NCI-H1417 (cell line): ENCODE data around the gene ERBB3.

ENCODE experiments used
- DNase-seq, 3 experiments: peaks; one replicate each; lab custom pipeline; 2025; lab: John Stamatoyannopoulos, UW

The ERBB3 gene

DNA sequence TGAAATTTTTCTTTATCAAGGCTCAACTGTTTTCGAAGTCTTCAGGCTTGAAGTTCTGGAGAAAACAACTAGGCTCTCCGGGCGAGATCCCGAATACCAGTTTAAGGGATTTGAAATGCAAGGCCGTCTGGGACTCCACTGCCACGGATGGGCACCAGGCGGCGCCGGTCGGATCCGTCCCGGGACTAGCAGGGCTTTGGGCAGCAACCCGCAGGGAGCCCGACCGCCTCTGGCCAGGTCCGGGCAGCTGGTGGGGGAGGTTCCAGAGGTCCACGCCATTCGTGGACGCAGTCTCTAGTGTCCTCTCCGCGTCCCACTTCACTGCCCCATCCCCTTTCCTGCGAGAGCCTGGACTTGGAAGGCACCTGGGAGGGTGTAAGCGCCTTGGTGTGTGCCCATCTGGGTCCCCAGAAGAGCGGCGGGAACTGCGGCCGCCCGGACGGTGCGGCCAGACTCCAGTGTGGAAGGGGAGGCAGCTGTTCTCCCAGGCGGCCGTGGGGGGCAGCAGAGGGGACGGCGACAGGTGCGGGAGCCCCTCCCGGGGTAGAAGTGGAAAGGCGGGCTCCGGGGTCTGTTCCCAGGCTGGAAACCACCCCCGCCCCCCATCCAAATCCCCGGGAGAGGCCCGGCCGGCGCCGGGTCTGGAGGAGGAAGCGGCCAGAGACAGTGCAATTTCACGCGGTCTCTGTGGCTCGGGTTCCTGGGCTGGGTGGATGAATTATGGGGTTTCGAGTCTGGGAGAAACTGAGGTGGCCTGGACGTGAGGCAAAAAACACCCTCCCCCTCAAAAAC is 838 bp upstream of the ERBB3 start:
- peak; percentile 32 to 72 (median 70) for DNase-seq

GRCh38 chr12:56080556-56081138 is 682 bp downstream of the ERBB3 start:
- DNase-seq = no peak

- DNase-seq = no peak
Measured at GRCh38 chr12:56081393-56082347, 1.7 kb downstream of the ERBB3 start.

DNA sequence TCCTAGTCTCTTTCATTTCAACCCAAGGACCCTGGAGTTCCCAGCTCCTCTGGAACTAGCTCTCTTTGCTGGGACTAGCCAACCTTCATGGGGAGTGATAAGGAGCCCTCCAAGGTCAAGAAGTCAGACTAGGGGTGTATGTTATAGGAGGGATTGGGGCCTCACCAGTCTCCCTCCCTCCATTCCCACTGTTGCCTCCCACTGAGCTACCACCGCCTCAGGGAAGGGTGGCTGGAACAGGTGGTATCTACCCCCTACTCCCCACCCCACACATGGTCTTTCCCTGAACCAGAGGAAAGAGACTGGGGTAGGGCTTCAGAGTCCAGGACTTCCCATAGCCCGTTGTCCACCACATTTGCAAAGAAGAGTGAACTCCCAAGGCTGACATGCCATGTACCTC is 2.4 kb downstream of the ERBB3 start:
- no peak for DNase-seq

DNA sequence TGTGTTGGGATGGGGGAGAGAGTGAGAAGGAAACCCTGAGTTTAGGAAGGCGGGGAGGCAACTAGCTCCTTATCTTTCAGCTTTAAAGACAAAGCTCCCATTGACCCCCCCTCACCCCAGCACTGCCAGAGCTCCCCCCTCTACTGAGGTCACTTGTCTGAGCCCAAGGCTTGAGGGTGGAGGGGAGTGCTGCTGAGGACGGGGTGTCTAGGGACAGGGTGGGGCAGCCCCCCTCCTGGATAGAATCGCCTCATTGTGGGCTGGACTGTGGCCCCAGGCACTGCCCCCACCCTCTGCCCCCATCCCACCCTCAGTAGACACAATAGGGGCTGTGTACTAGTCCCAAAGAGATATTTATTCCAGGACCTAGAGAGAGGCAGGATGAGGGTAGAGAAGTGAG is 3.0 kb downstream of the ERBB3 start:
- DNase-seq = no peak

- DNase-seq = peak in 1 of 3 experiments; percentile 6
Measured at GRCh38 chr12:56084958-56085543, 5.1 kb downstream of the ERBB3 start.

DNA sequence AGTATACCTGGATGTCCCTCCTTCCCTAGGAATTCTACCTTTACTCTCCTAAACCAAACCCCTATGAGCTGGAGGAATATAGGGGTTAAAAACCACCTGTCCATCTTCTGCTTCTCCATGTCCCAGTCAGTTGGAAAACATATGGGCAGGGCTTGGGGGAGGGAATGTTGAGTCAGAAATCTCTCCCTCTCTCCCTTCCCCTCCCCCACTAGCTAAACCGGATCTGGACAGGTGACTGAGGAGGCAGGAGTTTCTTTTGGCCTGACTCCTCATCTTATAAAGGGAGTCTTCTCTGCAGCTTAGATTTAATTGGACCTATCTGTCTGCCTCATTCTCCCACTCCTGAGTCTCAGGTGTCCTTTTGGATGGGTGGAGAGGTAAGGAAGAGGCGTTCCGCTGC is 6.1 kb downstream of the ERBB3 start:
- DNase-seq = no peak

DNA sequence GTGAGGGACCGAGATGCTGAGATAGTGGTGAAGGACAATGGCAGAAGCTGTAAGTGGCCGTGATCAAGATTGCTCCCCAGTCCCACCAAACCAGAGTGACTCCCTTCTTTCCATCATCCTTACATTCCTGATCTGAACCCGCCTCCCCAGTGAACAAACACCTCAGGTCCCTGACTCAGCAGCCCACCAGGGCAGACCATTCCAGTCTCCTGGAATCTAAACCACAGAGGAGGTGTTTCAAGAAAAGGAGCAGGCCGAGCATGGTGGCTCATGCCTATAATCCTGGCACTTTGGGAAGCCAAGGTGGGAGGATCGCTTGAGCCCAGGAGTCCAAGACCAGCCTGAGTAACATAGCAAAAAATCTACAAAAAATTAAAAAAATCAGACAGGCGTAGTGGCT is 6.6 kb downstream of the ERBB3 start:
- DNase-seq = no peak

- peak; percentile 14 to 59 (median 18) for DNase-seq
Measured at GRCh38 chr12:56087220-56087619, 7.3 kb downstream of the ERBB3 start.

DNA sequence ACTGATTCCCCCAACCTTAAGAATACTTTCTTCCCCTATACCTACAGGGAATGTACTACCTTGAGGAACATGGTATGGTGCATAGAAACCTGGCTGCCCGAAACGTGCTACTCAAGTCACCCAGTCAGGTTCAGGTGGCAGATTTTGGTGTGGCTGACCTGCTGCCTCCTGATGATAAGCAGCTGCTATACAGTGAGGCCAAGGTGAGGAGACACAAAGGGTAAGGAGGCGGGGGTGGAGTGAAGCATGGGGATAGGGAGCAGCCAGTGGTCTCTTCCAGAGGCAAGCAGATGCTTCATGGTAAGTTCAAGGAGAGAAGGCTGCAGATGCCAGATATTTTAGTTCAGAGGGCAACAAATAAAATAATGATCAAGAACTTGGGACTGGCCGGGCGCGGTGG is 17.8 kb downstream of the ERBB3 start:
- no peak for DNase-seq

DNA sequence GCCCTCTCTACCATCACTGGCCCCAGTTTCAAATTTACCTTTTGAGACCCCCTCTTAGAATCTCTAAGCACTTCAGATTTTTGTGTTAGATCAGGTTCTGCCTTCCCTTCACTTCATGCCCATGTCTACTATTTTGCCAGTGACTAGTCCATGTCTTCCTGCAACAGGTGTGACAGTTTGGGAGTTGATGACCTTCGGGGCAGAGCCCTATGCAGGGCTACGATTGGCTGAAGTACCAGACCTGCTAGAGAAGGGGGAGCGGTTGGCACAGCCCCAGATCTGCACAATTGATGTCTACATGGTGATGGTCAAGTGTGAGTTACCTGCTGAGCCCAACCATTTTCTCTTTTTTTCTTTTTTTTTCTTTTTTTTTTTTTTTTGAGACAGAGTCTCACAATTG is 18.6 kb downstream of the ERBB3 start:
- peak in 1 of 3 experiments; percentile 20 for DNase-seq

DNA sequence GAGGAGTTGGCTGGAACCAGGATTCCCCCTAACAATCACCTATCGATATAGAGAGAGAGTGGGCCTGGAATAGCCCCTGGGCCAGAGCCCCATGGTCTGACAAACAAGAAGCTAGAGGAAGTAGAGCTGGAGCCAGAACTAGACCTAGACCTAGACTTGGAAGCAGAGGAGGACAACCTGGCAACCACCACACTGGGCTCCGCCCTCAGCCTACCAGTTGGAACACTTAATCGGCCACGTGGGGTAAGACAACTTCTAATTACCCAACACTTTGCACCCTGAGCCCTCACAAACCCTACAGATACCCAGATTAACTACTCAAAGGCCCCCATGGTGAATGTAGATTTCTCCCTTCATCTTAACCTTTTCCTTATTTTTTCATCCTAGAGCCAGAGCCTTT is 19.8 kb downstream of the ERBB3 start:
- DNase-seq = no peak

GRCh38 chr12:56101045-56101444 is 21.1 kb downstream of the ERBB3 start:
- no peak for DNase-seq

DNA sequence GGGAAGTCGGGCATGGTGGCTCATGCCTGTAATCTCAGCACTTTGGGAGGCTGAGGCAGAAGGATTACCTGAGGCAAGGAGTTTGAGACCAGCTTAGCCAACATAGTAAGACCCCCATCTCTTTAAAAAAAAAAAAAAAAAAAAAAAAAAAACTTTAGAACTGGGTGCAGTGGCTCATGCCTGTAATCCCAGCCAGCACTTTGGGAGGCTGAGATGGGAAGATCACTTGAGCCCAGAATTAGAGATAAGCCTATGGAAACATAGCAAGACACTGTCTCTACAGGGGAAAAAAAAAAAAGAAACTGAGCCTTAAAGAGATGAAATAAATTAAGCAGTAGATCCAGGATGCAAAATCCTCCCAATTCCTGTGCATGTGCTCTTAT is 22.7 kb downstream of the ERBB3 start:
- DNase-seq = no peak

GRCh38 chr12:56103066-56103711 is 23.2 kb downstream of the ERBB3 start:
- DNase-seq = no peak

DNA sequence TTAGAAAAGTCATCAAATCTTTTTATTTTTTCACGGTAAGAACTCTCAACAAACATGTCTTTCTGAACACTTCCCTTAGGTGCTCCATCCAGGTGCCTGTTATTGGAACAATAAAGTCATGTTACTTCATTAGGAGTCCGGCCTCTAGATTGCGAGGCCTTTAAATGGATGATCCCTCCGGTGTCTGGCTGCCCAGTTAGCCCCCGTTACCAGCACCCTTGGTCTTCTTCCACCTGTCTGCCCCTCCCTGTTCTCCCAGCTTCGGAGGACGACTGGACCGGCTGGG is 23.8 kb downstream of the ERBB3 start:
- DNase-seq = peak in 1 of 3 experiments; percentile 60

DNA sequence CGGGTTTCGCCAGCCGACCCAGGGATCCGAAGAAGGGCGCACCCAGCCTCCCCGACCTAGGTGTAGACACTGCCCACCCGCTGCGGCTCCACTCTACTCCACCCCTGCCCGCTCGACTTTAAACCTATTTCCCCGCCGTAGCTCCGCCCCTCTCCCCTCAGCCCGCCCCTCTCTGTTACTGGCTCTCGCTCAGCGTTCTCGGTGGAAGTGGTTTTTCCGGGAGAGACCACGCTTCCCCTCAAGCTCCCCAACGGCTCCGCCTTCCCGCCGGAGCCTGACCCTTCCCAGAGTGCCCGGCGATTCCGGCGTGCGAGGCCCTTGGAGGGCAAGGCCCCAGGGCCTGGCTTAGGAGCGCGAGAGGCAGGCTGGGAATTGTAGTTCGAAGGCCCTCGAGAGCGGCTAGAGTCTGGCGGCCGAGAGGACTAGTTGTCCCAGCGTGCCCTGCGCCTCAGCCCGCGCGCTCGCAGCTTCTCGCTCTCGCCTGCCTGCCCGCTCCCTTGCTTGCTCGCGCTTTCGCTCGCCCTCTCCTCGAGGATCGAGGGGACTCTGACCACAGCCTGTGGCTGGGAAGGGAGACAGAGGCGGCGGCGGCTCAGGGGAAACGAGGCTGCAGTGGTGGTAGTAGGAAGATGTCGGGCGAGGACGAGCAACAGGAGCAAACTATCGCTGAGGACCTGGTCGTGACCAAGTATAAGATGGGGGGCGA is 24.3 kb downstream of the ERBB3 start, which contains the start of gene PA2G4:
Gene PA2G4, plus strand, starts transcription at position 451 of the 706 bp plus-strand sequence. Its CDS starts 179 bp downstream, at position 630.
- peak; percentile 99 to 100 (median 100) for DNase-seq

- DNase-seq = no peak
Measured at GRCh38 chr12:56104815-56105608, 25.0 kb downstream of the ERBB3 start.

DNA sequence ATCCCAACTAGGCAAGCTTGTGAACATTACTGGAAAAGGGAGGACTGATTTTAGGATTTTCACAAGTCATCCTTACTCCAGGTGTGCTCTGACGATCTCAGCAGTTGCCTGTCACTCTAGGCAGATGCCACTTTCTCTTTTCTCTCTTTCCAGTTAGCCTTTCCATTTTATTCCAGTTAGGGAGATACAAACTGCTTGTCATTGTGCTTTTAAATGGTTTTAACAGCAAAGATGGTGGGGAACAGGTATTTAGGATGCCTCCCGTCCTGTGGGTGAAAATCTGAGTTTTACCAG is 25.6 kb downstream of the ERBB3 start:
- DNase-seq = no peak

DNA sequence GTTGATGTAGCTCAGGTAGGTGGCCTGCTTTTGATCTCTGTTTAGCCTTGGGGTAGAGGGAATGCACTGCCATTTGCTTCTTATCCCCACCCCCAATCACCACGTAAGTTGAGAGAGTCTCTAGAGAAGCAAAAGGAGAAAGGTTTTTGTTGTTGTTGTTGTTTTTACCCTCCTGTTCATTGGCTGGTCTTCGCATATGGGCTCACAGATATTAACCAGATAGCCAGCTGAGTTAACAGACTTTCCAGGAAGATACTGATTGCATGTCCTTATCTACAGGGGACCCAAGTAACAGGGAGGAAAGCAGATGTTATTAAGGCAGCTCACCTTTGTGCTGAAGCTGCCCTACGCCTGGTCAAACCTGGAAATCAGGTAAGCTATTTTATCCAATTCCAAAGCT is 27.3 kb downstream of the ERBB3 start:
- DNase-seq = no peak

GRCh38 chr12:56110571-56110970 is 30.6 kb downstream of the ERBB3 start:
- DNase-seq = no peak
